Vagina (tissue), 2 donors: ENCODE data around the gene TBC1D24.

Experiments used
- CTCF ChIP-seq, 3 experiments: fragments of 450-650 bp in 2 of 3; fragments of 200-600 bp in 1 of 3; sonication (generic) in 1 of 3; IDR thresholded peaks; one replicate each; pipeline ENCODE4 v1.5.1; 2017 to 2019; ENCODE audit warnings: antibody characterized with exemption in 3 of 3, mild to moderate bottlenecking in 2 of 3, moderate library complexity in 2 of 3
- POLR2AphosphoS5 ChIP-seq, 2 donors: sonication (generic); formaldehyde crosslinking; IDR thresholded peaks; one replicate each; pipeline ENCODE4 v1.9.0; 2017; ENCODE audit warnings: antibody characterized with exemption in 2 of 2, mild to moderate bottlenecking in 2 of 2, low read depth in 1 of 2; ENCODE audit not compliant: insufficient read depth in 1 of 2

GRCh38 chr16:2524339-2524938 lies 49.5 kb downstream of the TBC1D24 start:
- TF ChIP-seq CTCF (IDR thresholded peaks at IDR 0.05) (no peak), POLR2AphosphoS5 (IDR thresholded peaks at IDR 0.05; ENCODE audit: insufficient read depth in 1 of 2, low read depth in 1 of 2) (no peak)
